ENCODE results near the gene SMIM35. TPM values are rescaled to one million over a fixed set of nuclear protein-coding genes. Genes with fewer than 3 reads are reported as not detected.

The SMIM35 gene
- not detected for total RNA-seq

DNA sequence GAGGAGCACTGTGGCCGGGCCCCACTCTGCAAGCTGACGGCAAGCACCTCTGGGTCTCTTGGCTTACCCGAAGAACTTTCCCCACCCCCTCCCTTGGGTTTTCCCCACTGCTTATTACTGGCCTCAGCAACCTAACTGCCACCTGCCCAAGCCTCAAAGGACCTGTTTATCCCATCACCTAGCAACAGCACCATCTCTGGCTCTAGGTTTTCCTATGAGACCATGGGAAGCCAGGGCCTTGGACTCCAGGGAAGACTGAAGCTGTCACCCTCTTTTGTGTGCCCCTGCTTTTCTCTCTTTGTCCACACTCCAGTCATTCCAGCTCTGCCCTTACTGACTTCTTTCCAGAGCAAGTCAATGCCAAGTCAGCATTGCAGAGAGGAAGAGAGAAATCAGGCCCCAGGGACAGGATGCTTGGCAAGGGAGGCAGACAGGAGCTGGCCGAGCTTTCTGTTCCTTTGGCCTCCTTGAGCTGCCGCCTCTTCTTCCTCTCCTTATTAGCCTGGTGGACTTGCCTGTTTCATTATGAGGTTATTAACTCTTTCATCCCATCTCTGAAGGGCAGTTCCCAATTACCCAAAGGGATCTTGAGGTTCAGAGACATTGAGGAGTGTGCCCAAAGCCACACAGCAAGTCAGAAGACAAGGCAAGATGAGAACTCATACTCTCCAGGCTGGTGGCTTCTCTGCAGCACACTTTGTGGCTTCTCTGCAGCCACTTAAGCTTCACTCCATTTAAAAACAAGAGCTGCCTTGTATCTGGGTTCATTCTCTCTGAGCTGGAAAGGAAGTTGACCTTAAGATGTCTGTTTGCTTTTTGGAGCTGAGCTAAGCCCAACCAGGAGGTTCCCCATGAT, at the start of gene SMIM35:
SMIM35 (minus strand) TSS at position 51 of the 856 bp plus-strand sequence. CDS start 206 bp downstream, outside the sequence.
- no peak for DNase-seq

DNA sequence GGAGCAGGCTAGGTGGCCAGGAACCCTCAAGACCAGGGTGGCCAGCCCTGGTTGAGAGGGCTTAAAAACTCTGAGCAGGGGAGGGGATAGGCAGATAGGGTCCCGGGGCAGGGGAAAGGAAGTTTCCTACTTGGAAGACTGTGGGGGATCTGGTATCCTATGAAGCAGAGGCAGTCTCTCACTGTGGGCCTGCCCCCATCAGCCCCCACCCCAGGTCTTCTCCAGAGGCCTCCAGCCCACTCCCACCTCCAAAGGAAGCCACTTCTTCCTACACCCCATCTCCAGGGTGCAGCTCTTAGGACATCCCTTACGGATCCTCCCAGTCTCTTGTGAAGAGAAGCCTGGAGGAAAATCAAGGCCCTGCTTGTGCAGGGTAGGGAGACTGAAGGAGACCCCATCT, 49.6 kb upstream of the SMIM35 start:
- no peak for DNase-seq

DNA sequence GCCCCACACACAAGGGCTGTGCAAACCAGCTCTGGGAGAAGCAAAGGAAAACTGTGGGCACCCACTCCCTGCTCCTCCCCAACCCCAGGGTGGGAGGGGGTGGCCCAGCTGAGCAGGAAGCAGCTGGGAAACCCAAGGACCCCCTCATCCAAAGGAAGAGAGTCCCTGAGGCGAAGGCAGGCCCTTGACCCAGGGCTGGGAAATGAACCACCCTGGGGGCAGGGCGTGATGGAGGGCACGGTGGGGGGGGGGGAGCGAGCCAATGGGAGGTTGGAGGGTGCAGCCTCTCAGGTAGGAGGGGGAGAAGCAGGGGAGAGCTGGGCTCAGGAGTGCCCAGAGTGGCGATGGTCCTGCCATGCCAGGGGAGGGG, 49.0 kb upstream of the SMIM35 start:
- no peak for DNase-seq

DNA sequence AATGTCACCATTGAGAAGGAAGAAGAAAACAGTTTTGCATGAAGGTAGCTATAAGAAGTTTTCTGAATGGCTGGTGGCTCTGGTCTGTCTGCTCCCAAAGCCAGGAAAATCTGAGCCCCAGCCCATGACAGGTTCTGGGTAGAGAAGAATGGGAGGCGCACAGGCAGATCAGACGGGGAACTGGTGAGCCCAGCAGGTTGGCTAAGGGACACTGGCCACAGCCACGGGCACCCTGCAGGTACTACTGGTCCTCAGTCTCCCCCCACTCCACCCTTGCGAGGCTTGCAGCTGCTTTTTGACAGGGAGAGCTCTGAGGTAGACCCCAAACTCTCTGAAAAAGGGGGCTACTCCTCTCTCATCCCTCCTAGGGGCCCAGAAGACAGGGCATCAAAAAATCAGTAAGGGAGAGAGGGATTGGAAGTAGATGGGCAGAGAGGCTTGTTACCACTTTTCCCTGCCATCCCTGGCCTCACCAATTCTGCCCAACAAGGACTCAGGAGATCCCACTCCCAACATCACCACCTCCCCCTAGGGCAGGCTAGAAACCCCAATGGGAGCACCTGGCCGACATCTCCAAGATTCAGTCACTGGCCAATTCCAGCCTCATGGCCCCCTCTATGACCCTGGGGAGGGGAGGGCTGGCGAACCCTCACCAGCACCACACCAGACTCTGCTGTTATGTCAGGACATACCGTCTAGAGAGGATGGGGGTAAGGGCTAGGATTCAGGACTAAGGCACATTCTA, 48.5 kb upstream of the SMIM35 start:
- DNase-seq = no peak

DNA sequence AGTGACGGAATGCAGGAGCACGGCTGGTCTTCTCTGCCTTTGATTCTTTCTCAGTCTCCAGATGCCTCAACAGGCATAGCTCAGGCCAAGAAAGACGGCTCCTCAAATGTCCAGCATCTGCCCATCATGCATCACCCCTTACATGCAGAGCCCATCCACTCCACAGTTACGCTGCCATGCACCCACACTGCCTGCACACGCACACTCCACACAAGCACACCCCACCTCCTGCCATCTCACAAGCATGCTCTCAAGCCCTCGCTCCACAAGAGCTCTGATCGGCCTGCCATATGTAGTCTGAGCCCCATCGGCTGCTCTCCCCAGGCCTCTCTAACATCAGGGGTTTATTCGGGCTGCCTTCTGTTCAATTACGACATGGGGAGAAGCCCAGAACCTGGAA, 47.1 kb upstream of the SMIM35 start:
- no peak for DNase-seq

DNA sequence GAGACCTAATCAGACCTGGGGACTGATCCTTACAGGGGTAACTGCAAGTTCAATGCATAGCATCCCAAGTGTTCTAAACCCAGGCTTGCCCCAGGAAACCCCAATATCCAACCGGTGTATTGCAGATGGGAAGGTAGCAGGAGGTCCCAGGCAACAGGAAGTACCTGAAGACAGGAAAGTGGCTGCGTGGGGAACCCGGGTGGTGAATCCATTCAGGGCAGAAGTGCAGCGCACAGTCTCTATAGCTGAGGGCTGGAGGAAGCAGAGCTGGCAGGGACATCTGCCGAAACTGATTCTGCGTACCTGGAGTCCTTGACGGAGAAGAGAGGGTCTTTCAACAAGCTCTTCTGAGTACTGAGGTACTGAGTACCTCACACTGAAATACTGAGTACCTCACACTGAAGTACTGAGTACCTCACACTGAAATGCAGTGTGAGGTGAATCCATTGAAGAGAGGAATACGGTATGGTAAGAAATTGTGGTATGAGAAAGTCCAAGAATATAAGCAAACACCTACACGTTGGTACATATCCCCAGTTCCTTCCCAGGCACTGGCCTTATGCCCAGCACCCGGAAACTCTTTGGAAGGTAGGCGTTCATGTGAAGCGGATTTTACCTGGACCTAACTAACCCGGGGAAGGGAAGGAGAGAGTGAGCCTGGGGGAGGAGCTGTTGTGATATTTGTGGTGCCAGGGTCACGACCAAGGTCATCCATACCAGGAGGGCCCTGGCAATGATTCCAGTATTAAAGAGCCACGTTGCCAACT, 45.8 kb upstream of the SMIM35 start:
- DNase-seq = no peak

DNA sequence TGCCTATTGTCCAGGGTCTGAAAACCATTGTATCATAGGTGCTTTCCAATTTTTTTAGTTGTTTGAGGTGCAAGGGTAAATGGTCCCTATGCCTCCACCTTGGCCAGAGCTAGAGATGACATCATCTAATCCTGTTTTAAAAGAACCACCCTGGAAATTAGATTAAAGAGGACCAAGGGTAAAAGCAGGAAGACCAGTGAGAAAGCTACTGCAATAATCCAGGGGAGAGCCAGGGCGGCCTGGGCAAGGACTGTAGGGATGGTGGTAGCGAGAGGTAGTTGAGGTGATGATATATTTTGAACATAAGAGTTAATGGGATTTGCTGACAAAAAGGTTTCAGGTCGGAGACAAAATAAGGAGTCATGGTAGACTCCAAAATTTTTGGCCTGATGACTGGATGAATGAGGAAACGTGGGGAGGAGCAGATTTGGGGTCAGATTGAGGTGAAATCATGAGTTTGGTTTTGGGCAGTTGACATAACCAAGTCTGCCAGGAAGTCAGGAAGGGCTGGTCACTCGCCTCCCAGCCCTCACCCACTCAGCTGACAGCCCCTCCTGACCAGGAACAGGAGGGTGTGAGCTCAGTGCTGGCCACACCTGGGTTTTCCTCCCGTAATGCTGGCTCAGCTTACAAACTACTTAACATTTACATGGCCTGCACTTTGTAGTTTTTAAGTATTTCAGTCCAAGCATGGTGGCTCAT, 42.9 kb upstream of the SMIM35 start:
- DNase-seq = no peak

DNA sequence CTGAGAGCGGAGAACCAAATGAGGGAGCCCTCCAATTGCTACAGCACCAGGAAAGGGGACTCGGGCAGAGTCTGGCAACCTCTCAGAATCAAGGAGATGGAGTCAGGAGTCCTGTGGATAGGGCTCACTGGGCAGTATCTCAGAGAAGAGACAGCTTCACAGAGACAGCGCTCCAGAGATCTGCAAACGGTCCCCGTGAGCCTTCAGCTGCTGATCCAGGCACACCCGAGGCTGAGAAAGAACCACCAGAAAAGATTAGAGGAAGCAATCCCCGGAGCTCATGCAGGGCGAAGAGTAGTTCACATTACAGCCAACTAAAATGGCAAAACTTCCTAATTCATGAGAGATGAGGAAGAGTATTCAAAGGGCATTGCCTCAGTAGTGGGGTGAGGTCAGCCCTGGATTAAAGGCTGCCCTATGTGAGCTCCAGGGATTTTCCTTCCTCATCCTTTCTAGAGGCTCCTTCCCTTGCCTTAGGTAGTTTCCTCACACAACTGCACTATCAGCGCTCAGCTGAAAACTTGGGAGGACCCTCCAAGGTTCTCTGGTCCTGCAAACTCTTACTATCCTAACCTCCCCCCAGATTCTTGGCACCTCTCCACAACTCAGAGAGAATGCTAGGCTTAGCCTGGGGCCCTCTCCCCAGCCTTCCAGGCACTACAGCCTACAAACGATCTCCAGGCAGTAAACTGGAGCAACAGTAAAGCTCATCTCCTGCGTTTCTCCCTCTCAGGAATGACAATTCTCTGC, 42.1 kb upstream of the SMIM35 start:
- no peak for DNase-seq

DNA sequence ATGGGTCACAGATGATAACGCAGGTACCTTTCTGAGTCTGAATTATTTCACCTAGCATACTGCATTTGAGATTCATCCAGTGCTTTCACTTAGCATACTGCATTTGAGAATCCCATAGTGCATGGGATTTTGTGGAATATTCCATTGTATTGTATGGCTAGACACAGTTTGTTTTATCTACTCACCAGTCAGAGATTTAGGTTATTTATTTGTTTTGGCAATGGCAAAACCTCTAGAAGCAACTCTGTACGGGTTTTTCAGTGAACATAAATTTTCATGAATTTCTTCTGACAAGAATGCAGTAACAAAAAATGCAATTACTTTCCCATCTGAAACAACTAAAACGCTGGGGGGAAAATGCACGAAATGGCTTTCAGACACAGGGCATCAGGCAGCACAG, 41.5 kb upstream of the SMIM35 start:
- DNase-seq = no peak

DNA sequence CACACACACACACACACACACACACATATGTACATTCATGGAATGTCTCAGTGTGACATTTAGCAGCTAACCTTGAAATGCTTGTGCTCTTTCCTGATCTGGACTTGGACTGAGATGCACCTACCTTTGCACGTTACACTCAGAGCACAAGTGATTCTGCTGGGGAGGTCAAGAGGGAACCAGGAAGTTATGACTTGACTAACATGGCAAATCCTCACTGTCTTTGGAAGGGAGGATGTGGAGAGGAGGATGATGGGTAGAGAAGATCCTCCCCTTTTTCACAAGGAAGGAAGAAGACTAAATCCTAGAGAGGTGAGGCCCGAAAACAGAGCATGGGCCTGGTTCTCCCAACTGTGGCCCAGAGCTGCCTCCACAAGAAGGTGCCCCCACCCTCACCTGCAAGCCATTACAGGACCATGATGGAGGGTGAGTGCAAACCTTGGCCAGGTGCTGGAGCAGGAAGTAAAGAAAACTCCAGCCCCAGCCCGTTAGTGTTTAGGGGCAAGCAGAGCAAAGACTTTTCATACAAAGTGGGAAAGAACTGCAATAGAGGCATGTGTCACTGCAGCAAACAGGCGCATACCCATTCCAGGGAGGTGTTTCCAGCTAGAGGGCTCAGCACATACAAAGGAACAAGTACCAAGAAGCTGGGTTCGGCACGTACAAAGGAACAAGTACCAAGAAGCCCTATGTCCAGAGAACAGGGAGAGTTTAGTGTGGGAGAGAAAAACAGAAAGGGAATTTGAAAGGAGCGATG, 39.5 kb upstream of the SMIM35 start:
- DNase-seq = no peak

DNA sequence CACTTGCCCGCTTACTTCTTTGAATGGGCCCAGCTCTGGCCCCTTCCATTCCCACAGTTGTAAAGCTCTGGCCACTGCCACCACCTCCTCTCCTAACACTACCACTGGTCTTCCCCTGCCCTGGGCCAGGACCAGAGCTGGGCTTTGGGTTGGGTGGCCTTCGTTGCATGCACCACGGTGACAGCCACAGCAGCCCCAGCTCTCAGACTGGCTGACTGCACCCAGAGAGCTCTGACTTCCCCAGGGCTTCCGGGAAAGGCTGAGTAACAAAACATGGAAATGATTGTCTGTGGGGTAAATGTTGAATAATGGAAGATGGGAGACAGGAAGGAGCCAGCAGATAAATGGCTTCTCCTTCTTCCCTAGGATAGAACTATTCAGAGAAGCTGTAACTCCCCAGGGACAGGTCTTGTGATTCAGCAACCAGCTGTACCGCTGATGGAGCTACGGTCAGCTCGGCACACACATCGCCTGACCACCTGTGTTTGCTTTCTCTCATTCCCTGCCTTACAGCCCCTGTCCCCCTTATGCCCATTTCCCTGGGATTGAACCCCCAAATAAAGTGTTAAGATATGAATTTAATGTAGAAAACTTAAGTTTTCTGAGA, 38.3 kb upstream of the SMIM35 start:
- no peak for DNase-seq

DNA sequence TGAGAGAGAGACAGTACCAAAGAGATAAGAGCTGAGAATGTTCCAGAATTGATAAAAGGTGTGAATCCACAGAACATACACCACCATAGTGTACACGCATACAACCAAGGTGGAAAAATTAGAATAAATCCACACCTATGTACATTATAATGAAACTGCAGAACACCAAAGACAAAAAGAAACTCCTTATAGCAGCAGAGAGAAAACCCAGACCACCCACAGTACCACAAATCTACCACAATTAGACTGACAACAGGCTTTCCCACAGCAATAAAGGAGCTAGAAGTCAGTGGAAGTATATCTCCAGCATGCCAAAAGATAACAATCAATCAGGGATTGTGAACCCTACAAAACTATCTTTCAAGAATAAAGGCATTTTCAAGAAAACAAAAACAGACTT, 34.0 kb upstream of the SMIM35 start:
- no peak for DNase-seq

DNA sequence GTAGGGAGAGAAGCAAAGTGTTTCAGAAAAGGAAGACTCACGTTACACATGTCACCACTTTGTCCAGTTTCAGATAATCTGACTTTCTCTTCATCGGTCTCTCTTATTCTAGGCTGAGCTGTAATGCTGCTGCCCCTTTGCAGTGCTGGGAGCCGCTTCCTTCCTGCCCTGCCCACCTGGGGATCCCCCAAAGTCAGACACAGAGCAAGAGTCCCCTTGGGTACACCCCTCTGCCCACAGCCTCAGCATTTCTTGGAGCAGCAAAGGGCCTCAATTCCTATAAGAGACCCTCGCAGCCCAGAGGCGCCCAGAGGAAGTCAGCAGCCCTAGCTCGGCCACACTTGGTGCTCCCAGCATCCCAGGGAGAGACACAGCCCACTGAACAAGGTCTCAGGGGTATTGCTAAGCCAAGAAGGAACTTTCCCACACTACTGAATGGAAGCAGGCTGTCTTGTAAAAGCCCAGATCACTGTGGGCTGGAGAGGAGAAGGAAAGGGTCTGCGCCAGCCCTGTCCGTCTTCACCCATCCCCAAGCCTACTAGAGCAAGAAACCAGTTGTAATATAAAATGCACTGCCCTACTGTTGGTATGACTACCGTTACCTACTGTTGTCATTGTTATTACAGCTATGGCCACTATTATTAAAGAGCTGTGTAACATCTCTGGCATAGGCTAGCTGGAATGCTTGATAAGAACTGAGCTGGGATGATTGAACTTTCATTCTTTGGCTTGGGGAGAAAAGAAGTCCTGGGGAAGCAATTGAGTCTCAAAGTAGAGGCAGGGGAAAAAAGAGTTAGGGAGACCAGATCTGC, 31.2 kb upstream of the SMIM35 start:
- no peak for DNase-seq

DNA sequence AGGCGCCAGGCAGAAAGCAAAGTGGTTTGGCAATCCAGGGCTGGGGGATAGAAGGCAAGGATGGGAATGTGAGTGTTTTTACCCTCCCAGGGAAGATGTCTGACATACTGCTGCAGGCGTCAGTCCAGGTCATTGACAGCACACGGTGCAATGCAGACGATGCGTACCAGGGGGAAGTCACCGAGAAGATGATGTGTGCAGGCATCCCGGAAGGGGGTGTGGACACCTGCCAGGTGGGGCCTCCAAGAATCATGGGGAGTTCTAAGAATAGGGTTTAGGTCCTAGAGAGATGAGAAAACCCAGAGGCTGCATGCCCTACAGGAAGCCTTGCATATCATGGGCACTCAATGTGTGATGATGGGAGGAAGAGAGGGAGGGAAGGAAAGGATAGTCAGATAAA, 28.3 kb upstream of the SMIM35 start:
- no peak for DNase-seq

DNA sequence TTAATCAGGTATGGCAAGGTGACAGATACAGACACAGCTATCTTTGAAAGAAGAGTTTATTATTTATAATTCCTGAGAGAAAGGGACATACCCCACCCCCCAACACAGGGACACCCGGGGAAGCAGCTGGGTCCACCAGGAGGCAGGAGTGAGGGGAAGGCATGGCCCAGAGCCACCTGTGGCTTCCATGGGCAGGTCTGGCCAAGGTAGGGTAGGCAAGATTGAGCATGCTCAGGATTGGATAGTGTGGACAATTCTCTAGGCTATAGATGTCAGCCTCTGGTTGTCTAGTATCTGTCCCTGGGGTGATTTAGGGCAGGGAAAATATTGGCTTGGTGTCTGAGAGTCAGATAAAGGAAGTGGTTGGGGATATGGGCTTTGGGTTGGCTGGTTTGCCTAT, 27.5 kb upstream of the SMIM35 start:
- no peak for DNase-seq

DNA sequence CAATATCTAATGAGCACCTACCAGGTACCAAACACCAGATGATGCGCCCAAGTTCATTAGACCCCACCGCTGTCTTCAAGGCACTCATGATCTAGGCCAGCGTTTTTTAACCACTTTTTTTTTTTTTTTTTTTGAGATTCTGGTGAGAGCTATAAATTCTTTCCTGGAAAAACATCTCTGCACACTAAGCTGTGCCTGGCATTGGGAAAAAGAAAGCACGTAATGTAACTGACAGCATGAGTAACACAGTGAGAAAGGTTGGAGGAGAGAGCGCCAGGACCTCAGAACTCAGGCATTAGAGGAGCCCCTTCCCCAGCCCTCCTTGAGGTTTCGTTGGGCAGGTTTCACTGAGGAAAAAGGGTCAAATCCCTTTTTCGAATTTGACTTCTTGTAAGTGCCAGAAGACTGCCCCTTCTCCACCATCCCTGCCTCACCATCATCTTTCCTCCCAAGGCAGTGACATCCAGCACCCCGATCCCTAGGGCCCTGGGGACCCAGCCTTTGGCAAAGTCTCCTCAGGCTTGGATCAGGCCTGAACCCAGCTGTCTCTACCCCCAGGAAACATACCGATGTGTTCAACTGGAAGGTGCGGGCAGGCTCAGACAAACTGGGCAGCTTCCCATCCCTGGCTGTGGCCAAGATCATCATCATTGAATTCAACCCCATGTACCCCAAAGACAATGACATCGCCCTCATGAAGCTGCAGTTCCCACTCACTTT, 26.1 kb upstream of the SMIM35 start:
- no peak for DNase-seq

DNA sequence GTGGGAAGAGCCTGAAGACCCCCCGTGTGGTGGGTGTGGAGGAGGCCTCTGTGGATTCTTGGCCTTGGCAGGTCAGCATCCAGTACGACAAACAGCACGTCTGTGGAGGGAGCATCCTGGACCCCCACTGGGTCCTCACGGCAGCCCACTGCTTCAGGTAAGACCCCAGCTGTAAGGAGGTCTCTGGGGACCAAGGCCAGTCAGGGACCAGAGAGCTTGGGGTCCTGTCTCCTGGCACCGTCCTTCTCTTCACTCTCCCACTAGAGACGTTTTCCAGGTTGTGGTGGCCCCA, 24.9 kb upstream of the SMIM35 start:
- DNase-seq = no peak

DNA sequence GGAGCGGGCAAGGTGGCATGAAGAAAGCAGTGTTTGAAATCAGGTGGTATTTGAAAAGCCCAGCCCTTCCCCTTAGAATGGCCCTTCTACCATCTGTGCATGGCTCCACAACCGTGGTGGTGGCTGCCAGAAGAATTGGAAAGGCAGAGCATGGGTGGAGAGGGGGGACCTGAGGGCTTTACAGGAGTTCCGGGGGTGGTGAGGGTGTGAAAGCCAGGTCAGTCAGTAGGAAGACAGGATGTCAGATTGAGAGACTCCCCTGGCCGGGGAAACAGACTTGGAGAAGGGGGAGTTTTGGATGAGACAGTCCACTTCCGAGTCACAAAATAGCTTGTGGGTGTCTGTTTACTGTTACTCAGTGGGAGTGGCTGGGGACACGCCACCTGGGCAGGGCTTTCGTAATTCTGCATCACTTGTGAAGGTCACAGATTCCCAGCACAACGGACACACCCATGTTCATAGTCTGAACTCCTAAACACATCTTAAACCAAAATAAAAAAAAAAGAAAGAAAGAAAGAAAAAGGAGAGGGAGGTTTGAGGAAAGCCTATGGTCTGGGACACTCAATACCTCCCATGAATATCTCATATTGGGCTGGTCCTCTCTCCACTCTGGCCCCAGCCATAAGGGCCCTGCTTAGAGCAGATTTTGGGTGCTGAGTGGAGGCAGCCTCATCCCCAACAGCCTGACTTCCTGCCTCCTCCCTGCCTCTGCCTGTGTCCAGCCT, 24.4 kb upstream of the SMIM35 start:
- no peak for DNase-seq

Measured in occipital lobe (tissue), 2 donors.